Endothelial cell (in vitro differentiated cells): Measurements from ENCODE around the gene FYCO1. TPM values are rescaled to one million over a fixed set of nuclear protein-coding genes. Genes with fewer than 3 reads are reported as not detected.

Experiments used
- DNase-seq: peaks from one replicate; pipeline ENCODE4 v3.0.0; 2021; ENCODE audit warnings: low spot score
- H3K27ac Mint-ChIP-seq: one replicate; pipeline ENCODE4 v1.8.0; 2021; ENCODE audit warnings: mixed read lengths, inconsistent platforms; ENCODE audit not compliant: unreplicated experiment
- H3K27me3 Mint-ChIP-seq: one replicate; pipeline ENCODE4 v1.8.0; 2021; ENCODE audit warnings: mild to moderate bottlenecking, moderate library complexity, mixed read lengths, inconsistent platforms; ENCODE audit not compliant: unreplicated experiment
- H3K36me3 Mint-ChIP-seq: one replicate; pipeline ENCODE4 v1.8.0; 2021; ENCODE audit warnings: mild to moderate bottlenecking, low read depth, mixed read lengths, inconsistent platforms; ENCODE audit not compliant: unreplicated experiment
- H3K4me1 Mint-ChIP-seq: one replicate; pipeline ENCODE4 v1.8.0; 2021; ENCODE audit warnings: mild to moderate bottlenecking, mixed read lengths, inconsistent platforms; ENCODE audit not compliant: unreplicated experiment
- H3K4me3 Mint-ChIP-seq: one replicate; pipeline ENCODE4 v1.8.0; 2021; ENCODE audit warnings: mild to moderate bottlenecking, mixed read lengths, inconsistent platforms; ENCODE audit not compliant: unreplicated experiment
- H3K9me3 Mint-ChIP-seq: one replicate; pipeline ENCODE4 v1.8.0; 2021; ENCODE audit warnings: mixed read lengths, inconsistent platforms; ENCODE audit not compliant: unreplicated experiment
- total RNA-seq: library from RNA; stranded (reverse); fragmentation: NEBNext Ultra II Directional; extraction: Animal tissue kit (Norgen Biotek cat#: 25700); gene quantifications from one replicate; pipeline ENCODE4 v1.2.1, GENCODE V29; 2021; ENCODE audit not compliant: unreplicated experiment
- TF ChIP-seq, protein P1 (sequence below): fragments of 200-600 bp; sonication (generic); IDR thresholded peaks from one replicate; pipeline ENCODE4 v1.5.0; 2021; ENCODE audit warnings: antibody characterized with exemption; ENCODE audit not compliant: unreplicated experiment

The FYCO1 gene
- total RNA-seq, 1 donor from 2014 or later, result 13.8 TPM

DNA sequence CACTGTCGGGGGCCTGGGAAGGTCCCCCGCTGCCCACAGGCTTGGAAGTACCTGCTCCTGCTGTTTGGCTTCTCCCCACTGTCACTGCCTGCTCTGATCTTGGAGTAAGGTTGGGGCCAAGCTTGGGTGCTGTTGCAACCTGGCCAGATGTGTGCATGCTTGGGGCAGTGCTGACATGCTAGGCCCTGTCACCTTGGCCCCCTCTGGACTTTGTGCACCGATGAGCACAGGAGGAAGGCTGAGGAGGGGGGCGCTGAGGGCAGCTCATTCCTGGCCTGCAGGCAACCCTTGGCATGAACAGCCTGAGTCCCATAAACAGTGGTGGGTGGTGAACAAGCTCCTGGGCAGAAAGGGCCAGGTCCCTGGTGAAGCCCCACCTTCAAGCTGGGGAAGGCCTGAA, 35.6 kb upstream of the FYCO1 start:
- TF ChIP-seq, protein P1, sequence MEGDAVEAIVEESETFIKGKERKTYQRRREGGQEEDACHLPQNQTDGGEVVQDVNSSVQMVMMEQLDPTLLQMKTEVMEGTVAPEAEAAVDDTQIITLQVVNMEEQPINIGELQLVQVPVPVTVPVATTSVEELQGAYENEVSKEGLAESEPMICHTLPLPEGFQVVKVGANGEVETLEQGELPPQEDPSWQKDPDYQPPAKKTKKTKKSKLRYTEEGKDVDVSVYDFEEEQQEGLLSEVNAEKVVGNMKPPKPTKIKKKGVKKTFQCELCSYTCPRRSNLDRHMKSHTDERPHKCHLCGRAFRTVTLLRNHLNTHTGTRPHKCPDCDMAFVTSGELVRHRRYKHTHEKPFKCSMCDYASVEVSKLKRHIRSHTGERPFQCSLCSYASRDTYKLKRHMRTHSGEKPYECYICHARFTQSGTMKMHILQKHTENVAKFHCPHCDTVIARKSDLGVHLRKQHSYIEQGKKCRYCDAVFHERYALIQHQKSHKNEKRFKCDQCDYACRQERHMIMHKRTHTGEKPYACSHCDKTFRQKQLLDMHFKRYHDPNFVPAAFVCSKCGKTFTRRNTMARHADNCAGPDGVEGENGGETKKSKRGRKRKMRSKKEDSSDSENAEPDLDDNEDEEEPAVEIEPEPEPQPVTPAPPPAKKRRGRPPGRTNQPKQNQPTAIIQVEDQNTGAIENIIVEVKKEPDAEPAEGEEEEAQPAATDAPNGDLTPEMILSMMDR, result no peak
- H3K36me3 Mint-ChIP-seq, result peaks cover 4% of the 10 kb centered on the region
- peaks cover 7% of the 10 kb centered on the region for H3K27me3 Mint-ChIP-seq
- no peak overlapping the region for H3K27ac Mint-ChIP-seq
- peaks cover 10% of the 10 kb centered on the region for H3K9me3 Mint-ChIP-seq
- no peaks in the 10 kb centered on the region for H3K4me1 Mint-ChIP-seq
- H3K4me3 Mint-ChIP-seq, result no peak overlapping the region
- no peak for DNase-seq

DNA sequence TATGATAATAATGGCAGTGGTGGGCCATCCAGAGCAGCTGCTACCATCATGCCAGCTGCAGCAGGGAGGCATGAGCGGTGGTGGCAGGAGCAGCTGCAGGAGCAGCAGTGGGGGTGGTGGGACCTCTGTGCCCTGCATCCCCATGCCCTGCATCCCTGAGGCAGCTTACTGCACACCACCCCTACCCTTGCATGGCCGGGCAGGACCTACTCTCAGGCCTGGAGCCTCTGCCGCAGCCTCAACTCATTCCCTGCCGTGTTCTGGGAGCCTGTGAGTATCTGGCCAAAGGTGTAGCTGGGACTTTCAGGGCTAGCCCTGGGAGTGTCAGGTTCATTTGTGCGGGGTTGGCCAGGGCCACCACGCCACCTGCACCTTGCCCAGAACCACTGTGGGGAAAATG, 35.0 kb upstream of the FYCO1 start:
- Mint-ChIP-seq H3K27ac (no peak overlapping the region), H3K27me3 (peaks cover 7% of the 10 kb centered on the region), H3K36me3 (peaks cover 4% of the 10 kb centered on the region), H3K9me3 (peaks cover 10% of the 10 kb centered on the region), H3K4me1 (no peaks in the 10 kb centered on the region), H3K4me3 (no peak overlapping the region)
- TF ChIP-seq, protein P1, result no peak
- no peak for DNase-seq

DNA sequence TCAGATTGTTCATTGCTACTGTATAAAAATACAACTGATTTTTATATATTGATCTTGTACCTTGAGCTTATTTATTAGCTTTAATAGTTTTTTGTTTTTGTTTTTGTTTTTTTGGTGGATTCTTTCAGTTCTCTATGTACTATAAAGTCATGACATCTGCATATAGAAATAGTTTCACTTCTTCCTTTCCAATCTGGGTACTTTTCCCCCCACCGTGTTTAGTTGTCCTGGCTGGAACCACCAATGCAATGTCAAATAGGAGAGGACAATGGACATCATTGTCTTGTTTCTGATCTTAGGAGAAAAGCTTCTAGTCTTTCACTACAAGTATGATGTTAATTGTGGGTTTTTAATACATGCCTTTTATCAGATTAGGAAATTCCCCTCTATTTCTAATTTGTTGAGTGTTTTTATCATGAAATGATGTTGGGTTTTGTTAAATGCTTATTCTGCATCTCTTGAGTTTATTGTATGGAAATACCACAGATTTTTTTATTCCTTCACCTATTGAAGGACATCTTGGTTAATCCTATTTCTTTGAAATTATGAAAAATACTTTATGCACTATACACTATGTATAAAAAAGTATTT, 34.4 kb upstream of the FYCO1 start:
- no peak for DNase-seq
- TF ChIP-seq, protein P1, result no peak
- Mint-ChIP-seq H3K36me3 (peaks cover 4% of the 10 kb centered on the region), H3K4me3 (no peak overlapping the region), H3K27ac (no peak overlapping the region), H3K9me3 (peaks cover 10% of the 10 kb centered on the region), H3K4me1 (no peaks in the 10 kb centered on the region), H3K27me3 (peaks cover 7% of the 10 kb centered on the region)

- no peaks in the 10 kb centered on the region for H3K4me1 Mint-ChIP-seq
- H3K27ac Mint-ChIP-seq, result no peak overlapping the region
- peaks cover 10% of the 10 kb centered on the region for H3K9me3 Mint-ChIP-seq
- H3K4me3 Mint-ChIP-seq, result no peak overlapping the region
- TF ChIP-seq, protein P1, result no peak
- no peak for DNase-seq
- peaks cover 4% of the 10 kb centered on the region for H3K36me3 Mint-ChIP-seq
- peaks cover 7% of the 10 kb centered on the region for H3K27me3 Mint-ChIP-seq
Observed at GRCh38 chr3:46027736-46028397, 32.2 kb upstream of the FYCO1 start.

GRCh38 chr3:46027021-46027705, 31.5 kb upstream of the FYCO1 start, which contains the start of gene XCR1:
Gene XCR1, minus strand, starts transcription at chr3:46027483. Its CDS starts 5,536 bp downstream, at chr3:46021947.
- H3K4me3 Mint-ChIP-seq, result no peak within 1 kb of the TSS
- H3K9me3 Mint-ChIP-seq, result peaks cover 10% of the 10 kb centered on the region
- peaks cover 7% of the 10 kb centered on the region for H3K27me3 Mint-ChIP-seq
- DNase-seq, result no peak
- TF ChIP-seq, protein P1, result no peak
- H3K4me1 Mint-ChIP-seq, result no peaks in the 10 kb centered on the region
- H3K27ac Mint-ChIP-seq, result no peak within 1 kb of the TSS
- H3K36me3 Mint-ChIP-seq, result peaks cover 4% of the 10 kb centered on the region
